Calu3 (cell line): Measurements from ENCODE around the gene XIRP1. TPM values are rescaled to one million over a fixed set of nuclear protein-coding genes. Genes with fewer than 3 reads are reported as not detected.

Experiments
- BruUV-seq: library from RNA; stranded (reverse); fragments of 400-500 nt; replicated peaks from 2 replicates; lab custom pipeline; 2021; lab: Mats Ljungman, UMichigan
- CTCF ChIA-PET: fragments of 300-600 bp; sonication (Branson Sonifier 250); formaldehyde crosslinking; loops from one replicate; lab custom pipeline; 2022; ENCODE audit warnings: antibody characterized with exemption; lab: Charles Lee
- DNase-seq: peaks from one replicate; pipeline ENCODE4 v3.0.0; 2022
- H3K27ac Mint-ChIP-seq: one replicate; pipeline ENCODE4 v1.8.0; 2022; ENCODE audit warnings: mixed read lengths; ENCODE audit not compliant: unreplicated experiment
- H3K27me3 Mint-ChIP-seq: one replicate; pipeline ENCODE4 v1.8.0; 2022; ENCODE audit warnings: mixed read lengths; ENCODE audit not compliant: unreplicated experiment
- H3K36me3 Mint-ChIP-seq: one replicate; pipeline ENCODE4 v1.8.0; 2022; ENCODE audit warnings: mild to moderate bottlenecking, moderate library complexity, mixed read lengths; ENCODE audit not compliant: insufficient read depth, unreplicated experiment
- H3K4me1 Mint-ChIP-seq: one replicate; pipeline ENCODE4 v1.8.0; 2022; ENCODE audit warnings: mild to moderate bottlenecking, low read depth, mixed read lengths; ENCODE audit not compliant: unreplicated experiment
- H3K4me3 Mint-ChIP-seq: one replicate; pipeline ENCODE4 v1.8.0; 2022; ENCODE audit warnings: mild to moderate bottlenecking, low read depth, moderate library complexity, mixed read lengths; ENCODE audit not compliant: unreplicated experiment
- H3K9me3 Mint-ChIP-seq: one replicate; pipeline ENCODE4 v1.8.0; 2022; ENCODE audit warnings: low read depth, mixed read lengths; ENCODE audit not compliant: unreplicated experiment
- intact Hi-C: fragments of 100-400 bp; cut with micrococcal nuclease; formaldehyde crosslinking; loops from one replicate; pipeline ENCODE4 v1.10.0; 2022; ENCODE audit not compliant: unreplicated experiment
- total RNA-seq: library from RNA; stranded (reverse); gene quantifications from 2 replicates; pipeline ENCODE4 v1.2.3, GENCODE V29; 2022
- TF ChIP-seq, protein P1 (sequence below): fragments of 200-600 bp; IDR thresholded peaks from one replicate; pipeline ENCODE4 v1.8.0; 2022; ENCODE audit warnings: antibody characterized with exemption; ENCODE audit not compliant: unreplicated experiment

The XIRP1 gene
- total RNA-seq, 1 experiment from 2014 or later = not detected

DNA sequence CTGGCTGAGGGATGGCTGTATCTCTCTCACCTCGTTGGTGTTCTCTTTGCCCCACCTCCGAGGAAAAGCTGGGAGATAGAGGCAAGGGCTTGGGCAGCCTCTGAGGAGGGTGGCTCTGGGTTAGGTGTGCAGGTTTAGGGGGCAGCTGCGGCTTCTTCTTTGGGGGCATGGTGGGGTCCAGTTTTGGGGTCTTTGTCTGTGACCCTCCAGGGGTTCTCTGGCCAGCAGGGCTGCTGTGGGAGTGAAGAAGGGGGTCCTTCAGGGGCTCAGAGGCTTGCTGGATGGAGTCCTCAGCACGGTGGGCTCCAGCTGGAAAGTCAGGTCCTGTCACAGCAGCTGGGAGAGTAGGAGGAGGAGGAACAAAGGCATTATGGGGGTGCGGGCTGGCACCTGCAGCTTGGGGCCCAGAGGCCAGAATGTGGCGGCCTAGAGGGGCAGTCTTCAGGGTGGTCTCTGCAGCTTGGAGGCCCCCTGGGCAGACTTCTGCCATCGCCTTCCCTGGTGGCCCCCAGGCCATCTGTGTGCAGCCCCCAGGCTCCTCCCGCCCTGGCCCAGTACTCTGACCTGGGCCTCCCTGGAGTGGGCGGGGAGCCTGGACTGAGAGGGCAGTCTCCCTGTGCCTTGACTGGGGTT is 7.0 kb downstream of the XIRP1 start:
- intact Hi-C loops = no loop called here
- CTCF ChIA-PET = interaction anchor here (0.6 to 1.0 kb wide), 2 partner anchors 63 to 103 kb away, joined by 3 read pairs; no protein-coding TSS in a partner anchor
- no peak overlapping the region for H3K4me3 Mint-ChIP-seq
- no peaks in the 10 kb centered on the region for H3K9me3 Mint-ChIP-seq
- no peak overlapping the region for H3K27ac Mint-ChIP-seq
- H3K4me1 Mint-ChIP-seq = peaks cover 21% of the 10 kb centered on the region
- BruUV-seq = no TSS peak
- no peak for DNase-seq
- TF ChIP-seq, protein P1, sequence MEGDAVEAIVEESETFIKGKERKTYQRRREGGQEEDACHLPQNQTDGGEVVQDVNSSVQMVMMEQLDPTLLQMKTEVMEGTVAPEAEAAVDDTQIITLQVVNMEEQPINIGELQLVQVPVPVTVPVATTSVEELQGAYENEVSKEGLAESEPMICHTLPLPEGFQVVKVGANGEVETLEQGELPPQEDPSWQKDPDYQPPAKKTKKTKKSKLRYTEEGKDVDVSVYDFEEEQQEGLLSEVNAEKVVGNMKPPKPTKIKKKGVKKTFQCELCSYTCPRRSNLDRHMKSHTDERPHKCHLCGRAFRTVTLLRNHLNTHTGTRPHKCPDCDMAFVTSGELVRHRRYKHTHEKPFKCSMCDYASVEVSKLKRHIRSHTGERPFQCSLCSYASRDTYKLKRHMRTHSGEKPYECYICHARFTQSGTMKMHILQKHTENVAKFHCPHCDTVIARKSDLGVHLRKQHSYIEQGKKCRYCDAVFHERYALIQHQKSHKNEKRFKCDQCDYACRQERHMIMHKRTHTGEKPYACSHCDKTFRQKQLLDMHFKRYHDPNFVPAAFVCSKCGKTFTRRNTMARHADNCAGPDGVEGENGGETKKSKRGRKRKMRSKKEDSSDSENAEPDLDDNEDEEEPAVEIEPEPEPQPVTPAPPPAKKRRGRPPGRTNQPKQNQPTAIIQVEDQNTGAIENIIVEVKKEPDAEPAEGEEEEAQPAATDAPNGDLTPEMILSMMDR = no peak
- no peaks in the 10 kb centered on the region for H3K27me3 Mint-ChIP-seq
- peaks cover 8% of the 10 kb centered on the region for H3K36me3 Mint-ChIP-seq

DNA sequence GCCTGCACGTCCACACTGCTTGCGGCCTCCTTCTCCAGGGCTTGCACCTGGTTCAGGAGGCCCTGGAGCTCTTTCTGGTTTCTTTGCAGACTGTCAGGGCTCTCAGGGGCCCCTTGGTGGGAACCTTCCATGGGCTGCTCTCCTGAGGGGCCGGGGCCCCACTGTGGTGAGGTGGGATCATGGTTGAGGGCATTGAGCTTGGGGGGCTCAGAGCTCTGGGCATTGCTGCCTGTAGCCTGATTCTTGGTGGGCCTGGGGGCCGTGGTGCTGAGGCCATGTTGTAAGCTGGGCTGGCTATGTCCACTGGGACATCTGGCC is 7.5 kb downstream of the XIRP1 start:
- no peak for DNase-seq
- peaks cover 22% of the 10 kb centered on the region for H3K4me1 Mint-ChIP-seq
- TF ChIP-seq, protein P1 = no peak
- BruUV-seq = no TSS peak
- H3K27ac Mint-ChIP-seq = no peak overlapping the region
- H3K9me3 Mint-ChIP-seq = no peaks in the 10 kb centered on the region
- H3K27me3 Mint-ChIP-seq = no peaks in the 10 kb centered on the region
- CTCF ChIA-PET = interaction anchor here (1.0 kb wide), 1 partner anchor 103 kb away, joined by 3 read pairs; no protein-coding TSS in a partner anchor
- intact Hi-C loops = no loop called here
- peaks cover 13% of the 10 kb centered on the region for H3K36me3 Mint-ChIP-seq
- H3K4me3 Mint-ChIP-seq = no peak overlapping the region

DNA sequence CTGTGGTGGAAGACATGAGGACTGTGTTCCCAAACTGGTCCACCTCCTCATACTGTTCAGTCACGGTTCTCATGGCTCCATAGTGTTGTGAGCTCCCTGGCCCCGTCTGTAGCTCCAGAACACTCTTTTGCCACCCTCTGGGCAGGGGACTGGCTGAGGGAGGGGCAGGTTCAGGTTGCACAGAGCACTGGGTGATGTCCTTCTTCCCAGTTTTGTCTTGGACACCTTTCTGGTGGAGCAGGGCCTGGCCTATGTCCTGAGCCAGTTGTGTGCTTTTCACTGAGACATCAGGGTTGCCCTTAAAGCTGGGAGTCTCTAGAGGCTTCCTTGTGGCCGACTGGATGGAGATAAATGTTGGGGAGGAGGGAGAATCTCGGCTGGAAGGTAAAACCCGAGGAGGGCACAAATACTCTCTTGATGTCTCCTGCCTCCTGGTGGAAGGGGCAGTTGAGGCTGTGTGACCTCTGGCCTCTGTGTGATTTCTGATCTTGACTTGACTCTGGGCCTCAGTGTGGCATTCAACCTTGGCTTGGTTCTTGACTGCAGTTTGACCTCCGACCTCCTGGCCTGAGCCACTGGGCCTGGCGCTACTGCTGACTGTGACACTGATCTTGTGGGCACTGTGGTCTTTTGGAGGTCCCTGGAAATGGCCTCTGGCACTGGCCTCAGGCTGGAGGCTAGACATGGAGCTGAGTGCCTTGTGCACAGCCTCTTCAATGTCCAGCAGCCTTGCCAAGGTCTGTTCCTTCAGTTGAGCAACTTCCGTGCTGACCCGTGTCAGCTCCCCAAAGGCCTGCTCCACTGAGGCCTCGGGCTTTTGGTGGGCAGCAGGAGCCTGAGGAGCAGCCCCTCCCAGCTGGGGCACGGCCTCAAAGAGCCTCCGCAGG is 8.1 kb downstream of the XIRP1 start:
- TF ChIP-seq, protein P1 = no peak
- Mint-ChIP-seq H3K27me3 (no peaks in the 10 kb centered on the region), H3K4me3 (no peak overlapping the region), H3K4me1 (peaks cover 21% of the 10 kb centered on the region), H3K27ac (no peak overlapping the region), H3K9me3 (no peaks in the 10 kb centered on the region), H3K36me3 (peaks cover 17% of the 10 kb centered on the region)
- intact Hi-C loops = no loop called here
- CTCF ChIA-PET = interaction anchor here (1.0 to 1.7 kb wide), 3 partner anchors 59 to 108 kb away, joined by 3 to 6 read pairs (median 3); no protein-coding TSS in a partner anchor
- no peak for DNase-seq
- BruUV-seq = no TSS peak

- CTCF ChIA-PET = interaction anchor here (1.1 to 1.7 kb wide), 2 partner anchors 58 to 109 kb away, joined by 3 to 6 read pairs; no protein-coding TSS in a partner anchor
- Mint-ChIP-seq H3K27me3 (no peaks in the 10 kb centered on the region), H3K4me3 (no peak overlapping the region), H3K36me3 (peaks cover 17% of the 10 kb centered on the region), H3K27ac (no peak overlapping the region), H3K4me1 (peaks cover 28% of the 10 kb centered on the region), H3K9me3 (no peaks in the 10 kb centered on the region)
- TF ChIP-seq, protein P1 = no peak
- intact Hi-C loops = no loop called here
- DNase-seq = no peak
- no TSS peak for BruUV-seq
These were observed 8.9 kb downstream of the XIRP1 start for GRCh38 chr3:39183211-39184080.
